GM21786 (cell line): ENCODE data around the gene KLHL29.
"Not testable (repeated sequence)": the region's sequence is repeated elsewhere in the genome, so short reads cannot be mapped to it uniquely, and the experiment has no call there.

ENCODE experiments used
- ATAC-seq: cut with Tn5 transposase; IDR thresholded peaks from one replicate; pipeline ENCODE4 v1.9.1; 2021; ENCODE audit not compliant: unreplicated experiment

Gene KLHL29

GRCh38 chr2:23384551-23385343 is at the start of gene KLHL29:
TSS of gene KLHL29 (plus strand) at chr2:23385179. CDS start at chr2:23562197, 177,018 bp downstream.
- ATAC-seq, result peak; percentile 43

- no peak for ATAC-seq
These were observed 49.4 kb upstream of the KLHL29 start for GRCh38 chr2:23335550-23335949.

GRCh38 chr2:23342075-23342474 is 42.9 kb upstream of the KLHL29 start:
- no peak for ATAC-seq

GRCh38 chr2:23346029-23346428 is 39.0 kb upstream of the KLHL29 start:
- no peak for ATAC-seq

GRCh38 chr2:23346781-23347180 is 38.2 kb upstream of the KLHL29 start:
- no peak for ATAC-seq

- ATAC-seq, result no peak
These were observed 37.4 kb upstream of the KLHL29 start for GRCh38 chr2:23347471-23348092.

- ATAC-seq, result not testable (repeated sequence)
These were observed 36.9 kb upstream of the KLHL29 start for GRCh38 chr2:23348093-23348481.

- no peak for ATAC-seq
These were observed 35.5 kb upstream of the KLHL29 start for GRCh38 chr2:23349508-23349907.

GRCh38 chr2:23350041-23350791 is 34.8 kb upstream of the KLHL29 start:
- no peak for ATAC-seq

- ATAC-seq, result no peak
These were observed 34.1 kb upstream of the KLHL29 start for GRCh38 chr2:23350792-23351355.

GRCh38 chr2:23351388-23352141 is 33.4 kb upstream of the KLHL29 start:
- ATAC-seq, result peak; percentile 88

- peak; percentile 51 for ATAC-seq
These were observed 30.4 kb upstream of the KLHL29 start for GRCh38 chr2:23354554-23354953.

GRCh38 chr2:23355001-23355400 is 30.0 kb upstream of the KLHL29 start:
- no peak for ATAC-seq

GRCh38 chr2:23356711-23357110 is 28.3 kb upstream of the KLHL29 start:
- ATAC-seq, result no peak

- ATAC-seq, result no peak
These were observed 25.1 kb upstream of the KLHL29 start for GRCh38 chr2:23359631-23360567.

GRCh38 chr2:23360571-23361125 is 24.3 kb upstream of the KLHL29 start:
- no peak for ATAC-seq

- ATAC-seq, result no peak
These were observed 23.8 kb upstream of the KLHL29 start for GRCh38 chr2:23361152-23361551.

GRCh38 chr2:23363268-23363667 is 21.7 kb upstream of the KLHL29 start:
- ATAC-seq, result no peak

GRCh38 chr2:23363831-23364230 is 21.1 kb upstream of the KLHL29 start:
- ATAC-seq, result no peak
